ENCODE results near the gene TRIM44. TPM values are rescaled to one million over a fixed set of nuclear protein-coding genes. Genes with fewer than 3 reads are reported as not detected.

Gene TRIM44
- total and polyA plus RNA-seq, 10 of the 15 experiments (the other 5 are each of a cell fraction or from before 2014, with no cell fraction given): 6.7 to 93.0 (median 27.6) TPM

GRCh38 chr11:35779409-35779808 lies 116.8 kb downstream of the TRIM44 start (continued):
- no peak for TF ChIP-seq CUX1 (IDR thresholded peaks at IDR 0.05; ENCODE audit: insufficient replicate concordance, low read depth, low read length)
- TF ChIP-seq TAF1 (IDR thresholded peaks at IDR 0.05; ENCODE audit: borderline replicate concordance, low read depth, low read length): no peak
- no peak for TF ChIP-seq CREM (IDR thresholded peaks at IDR 0.05; ENCODE audit: low read depth)
- no peak for TF ChIP-seq POU2F2 (IDR thresholded peaks at IDR 0.05; ENCODE audit: borderline replicate concordance, low read depth, low read length)
- no peak for TF ChIP-seq IKZF2 (IDR thresholded peaks at IDR 0.05)
